A549 (cell line): ENCODE data around the gene EDIL3. TPM values are rescaled to one million over a fixed set of nuclear protein-coding genes. Genes with fewer than 3 reads are reported as not detected.
A peak's percentile ranks its signal among the peaks of the same experiment; 100 is the strongest.

Source experiments
- ATAC-seq, 2 experiments: fragments of 200-7000 bp in 1 of 2; fragments of >200 bp in 1 of 2; cut with Nextera tagmentation in 1 of 2; cut with Tn5 transposase in 1 of 2; 3 replicates each; pipeline versions ENCODE4 v1.8.0 to v1.9.1; 2018 to 2020; ENCODE audit warnings: mild to moderate bottlenecking in 1 of 2, moderate library complexity in 1 of 2
- CTCF ChIA-PET: fragments of 300-600 bp; sonication (Branson Sonifier 250); formaldehyde crosslinking; extraction: SDS; loops from one replicate; lab custom pipeline; 2021; ENCODE audit warnings: antibody characterized with exemption, inconsistent platforms; lab: Yijun Ruan, JAX
- POLR2A ChIA-PET: fragments of 350-600 bp; formaldehyde crosslinking; extraction: SDS; loops from one replicate; lab custom pipeline; 2021; ENCODE audit warnings: antibody characterized with exemption, inconsistent platforms; lab: Yijun Ruan, JAX
- DNase-seq, 2 experiments: peaks; one replicate each; pipeline versions ENCODE4 v3.0.0 to v3.0.0-alpha.2; 2011 to 2016; ENCODE audit warnings: low read depth in 1 of 2, low spot score in 1 of 2
- FAIRE-seq: peaks from 2 replicates; lab custom pipeline; 2011; peaks lifted over from hg19 to GRCh38; lab: Jason Lieb, UNC
- H3K27ac ChIP-seq, 2 experiments: fragments of >200 bp; sonication (Bioruptor Twin); formaldehyde crosslinking; 3 replicates each; pipeline ENCODE4 v1.5.1; 2016 to 2017
- H3K4me1 ChIP-seq: fragments of >200 bp; sonication (Bioruptor Twin); formaldehyde crosslinking; 3 replicates; pipeline ENCODE4 v1.6.1; 2016
- H3K4me2 ChIP-seq: fragments of >200 bp; sonication (Bioruptor Twin); formaldehyde crosslinking; 3 replicates; pipeline ENCODE4 v1.6.1; 2016
- H3K4me3 ChIP-seq: fragments of >200 bp; sonication (Bioruptor Twin); formaldehyde crosslinking; 3 replicates; pipeline ENCODE4 v1.5.1; 2016
- H3K9me3 ChIP-seq: fragments of >200 bp; sonication (Bioruptor Twin); formaldehyde crosslinking; 3 replicates; pipeline ENCODE4 v1.6.1; 2016
- CBX2 ChIP-seq: fragments of 200-600 bp; sonication (generic); IDR thresholded peaks from 2 replicates; pipeline ENCODE4 v1.6.1; 2016; ENCODE audit warnings: low read depth, mild to moderate bottlenecking, borderline replicate concordance
- CHD2 ChIP-seq: fragments of 150-350 bp; IDR thresholded peaks from 2 replicates; pipeline ENCODE4 v1.6.1; 2014; ENCODE audit warnings: low read length; ENCODE audit not compliant: partially characterized antibody
- CHD4 ChIP-seq: fragments of 200-600 bp; sonication (generic); IDR thresholded peaks from 2 replicates; pipeline ENCODE4 v1.6.1; 2016; ENCODE audit warnings: antibody characterized with exemption, mild to moderate bottlenecking, borderline replicate concordance
- EHMT2 ChIP-seq: fragments of 200-600 bp; sonication (generic); IDR thresholded peaks from 2 replicates; pipeline ENCODE4 v1.6.1; 2016; ENCODE audit warnings: antibody characterized with exemption, low read depth, mild to moderate bottlenecking, moderate library complexity
- ESRRA ChIP-seq: fragments of 150-350 bp; IDR thresholded peaks from 2 replicates; pipeline ENCODE4 v1.6.1; 2014; ENCODE audit warnings: mild to moderate bottlenecking, low read length, borderline replicate concordance
- FOSL2 ChIP-seq, 2 experiments: fragments of 450-650 bp in 1 of 2; fragments of >200 bp in 1 of 2; sonication (Bioruptor Twin) in 1 of 2; formaldehyde crosslinking; IDR thresholded peaks; 2 replicates each; pipeline versions ENCODE4 v1.5.0 to v1.6.1; 2016 to 2020; ENCODE audit warnings: mild to moderate bottlenecking in 1 of 2, moderate library complexity in 1 of 2
- HOXB13 ChIP-seq: fragments of 250-450 bp; sonication (Bioruptor Pico); IDR thresholded peaks from 2 replicates; pipeline ENCODE4 v1.5.0; 2020; ENCODE audit warnings: low read depth, mild to moderate bottlenecking, moderate library complexity
- JUN ChIP-seq, 2 experiments: fragments of >200 bp; sonication (Bioruptor Twin); formaldehyde crosslinking; IDR thresholded peaks; 2 replicates in 1 of 2; 3 replicates in 1 of 2; pipeline ENCODE4 v1.6.1; 2016 to 2017
- KDM1A ChIP-seq: fragments of 200-600 bp; sonication (generic); IDR thresholded peaks from 2 replicates; pipeline ENCODE4 v1.6.1; 2016; ENCODE audit warnings: low read depth, mild to moderate bottlenecking
- MAFK ChIP-seq: fragments of 450-650 bp; IDR thresholded peaks from 2 replicates; pipeline ENCODE4 v1.6.1; 2014; ENCODE audit not compliant: partially characterized antibody
- MYC ChIP-seq: IDR thresholded peaks from 2 replicates; pipeline ENCODE4 v1.6.1; 2012; ENCODE audit warnings: mild to moderate bottlenecking, inconsistent platforms, low read length, improper control_type of control experiment, borderline replicate concordance
- NFE2L2 ChIP-seq: fragments of 150-350 bp; conservative IDR thresholded peaks from 2 replicates; pipeline ENCODE4 v1.6.1; 2014; ENCODE audit warnings: low read length
- NR3C1 ChIP-seq: fragments of >200 bp; sonication (Bioruptor Twin); formaldehyde crosslinking; IDR thresholded peaks from 3 replicates; pipeline ENCODE4 v1.6.1; 2017
- RARB ChIP-seq: fragments of 250-450 bp; sonication (Bioruptor Pico); IDR thresholded peaks from 2 replicates; pipeline ENCODE4 v1.8.0; 2021; ENCODE audit warnings: mild to moderate bottlenecking, moderate library complexity
- RCOR1 ChIP-seq: fragments of 150-350 bp; IDR thresholded peaks from 2 replicates; pipeline ENCODE4 v1.6.1; 2014; ENCODE audit warnings: antibody characterized with exemption, low read length, low read depth
- TFCP2L1 ChIP-seq: fragments of 250-450 bp; sonication (Bioruptor Pico); IDR thresholded peaks from 2 replicates; pipeline ENCODE4 v1.5.0; 2021; ENCODE audit warnings: mild to moderate bottlenecking
- TP53 ChIP-seq: fragments of 250-450 bp; sonication (Bioruptor Pico); IDR thresholded peaks from 2 replicates; pipeline ENCODE4 v1.5.0; 2021; ENCODE audit warnings: mild to moderate bottlenecking, moderate library complexity
- ZFP36 ChIP-seq: fragments of 450-650 bp; IDR thresholded peaks from 2 replicates; pipeline ENCODE4 v1.6.1; 2014; ENCODE audit warnings: borderline replicate concordance; ENCODE audit not compliant: partially characterized antibody
- WGBS: methylation state at CpG from one replicate; pipeline ENCODE4 v1.1.6; 2017; ENCODE audit errors: missing lambda C conversion rate; 5-methylcytosine and 5-hydroxymethylcytosine counted together
- polyA plus RNA-seq, 4 experiments: library from polyadenylated mRNA; depleted of rRNA in 3 of 4; stranded (reverse); fragments of >200 nt; fragmentation: RNase III in 1 of 4; extraction: RNeasy Plus Mini Kit Qiagen cat#74134 plus additional on column Dnase treatment in 1 of 4; gene quantifications; 2 replicates in 3 of 4; 3 replicates in 1 of 4; pipeline ENCODE4 v1.2.3, GENCODE V29; 2011 to 2017
- TF ChIP-seq, protein P1 (sequence below): fragments of >200 bp; sonication (Bioruptor Twin); formaldehyde crosslinking; IDR thresholded peaks from 3 replicates; pipeline ENCODE4 v1.5.1; 2016
- TF ChIP-seq, protein P2 (sequence below): IDR thresholded peaks from 2 replicates; pipeline ENCODE4 v1.6.1; 2012; ENCODE audit warnings: low read depth, borderline replicate concordance
- TF ChIP-seq, protein P3 (sequence below): fragments of 250-450 bp; sonication (Bioruptor Pico); IDR thresholded peaks from 2 replicates; pipeline ENCODE4 v1.5.0; 2020; ENCODE audit warnings: low read depth, mild to moderate bottlenecking, moderate library complexity
- TF ChIP-seq, protein P4 (sequence below): IDR thresholded peaks from 2 replicates; pipeline ENCODE4 v1.6.1; 2012

The EDIL3 gene
- polyA plus RNA-seq, 2 of the 4 experiments (the other 2 are of a cell fraction), result 0.12 to 0.14 TPM

DNA sequence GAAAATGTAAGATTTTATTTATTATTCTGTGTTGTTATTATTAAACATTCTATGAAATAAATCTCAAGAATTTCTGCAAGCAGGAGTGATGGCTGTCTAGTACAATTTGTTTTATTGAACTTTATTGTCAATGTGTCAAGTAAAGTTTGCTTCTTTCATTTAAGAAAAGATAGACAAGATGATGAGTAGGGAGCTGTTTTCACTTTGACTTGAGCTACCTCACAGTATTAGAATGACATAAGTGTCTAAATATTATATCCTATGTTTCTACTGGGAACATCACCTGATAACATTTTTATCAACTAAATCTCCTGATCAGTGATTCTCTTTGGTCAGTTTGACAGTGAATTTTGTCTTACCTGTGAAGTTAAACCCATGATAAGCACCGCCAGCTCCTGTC is 12.7 kb upstream of the EDIL3 start:
- H3K4me3 ChIP-seq, result no peak overlapping the region
- WGBS, result 19% methylated on average over 1 of the region's 1 CpG
- DNase-seq, result no peak
- H3K4me2 ChIP-seq, result no peak overlapping the region
- no peaks in the 10 kb centered on the region for H3K4me1 ChIP-seq
- TF ChIP-seq TFCP2L1 (CRISPR knock-in tag) (no peak), TP53 (CRISPR knock-in tag) (no peak), KDM1A (no peak), NFE2L2 (no peak), NR3C1 (no peak), EHMT2 (no peak), RCOR1 (no peak), JUN (IDR thresholded peaks at IDR 0.05) (no peak), RARB (no peak), HOXB13 (CRISPR knock-in tag) (no peak), ESRRA (no peak), ZFP36 (no peak), CHD4 (no peak), MYC (no peak), CBX2 (no peak)
- TF ChIP-seq, protein P1, sequence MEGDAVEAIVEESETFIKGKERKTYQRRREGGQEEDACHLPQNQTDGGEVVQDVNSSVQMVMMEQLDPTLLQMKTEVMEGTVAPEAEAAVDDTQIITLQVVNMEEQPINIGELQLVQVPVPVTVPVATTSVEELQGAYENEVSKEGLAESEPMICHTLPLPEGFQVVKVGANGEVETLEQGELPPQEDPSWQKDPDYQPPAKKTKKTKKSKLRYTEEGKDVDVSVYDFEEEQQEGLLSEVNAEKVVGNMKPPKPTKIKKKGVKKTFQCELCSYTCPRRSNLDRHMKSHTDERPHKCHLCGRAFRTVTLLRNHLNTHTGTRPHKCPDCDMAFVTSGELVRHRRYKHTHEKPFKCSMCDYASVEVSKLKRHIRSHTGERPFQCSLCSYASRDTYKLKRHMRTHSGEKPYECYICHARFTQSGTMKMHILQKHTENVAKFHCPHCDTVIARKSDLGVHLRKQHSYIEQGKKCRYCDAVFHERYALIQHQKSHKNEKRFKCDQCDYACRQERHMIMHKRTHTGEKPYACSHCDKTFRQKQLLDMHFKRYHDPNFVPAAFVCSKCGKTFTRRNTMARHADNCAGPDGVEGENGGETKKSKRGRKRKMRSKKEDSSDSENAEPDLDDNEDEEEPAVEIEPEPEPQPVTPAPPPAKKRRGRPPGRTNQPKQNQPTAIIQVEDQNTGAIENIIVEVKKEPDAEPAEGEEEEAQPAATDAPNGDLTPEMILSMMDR, result no peak
- TF ChIP-seq, protein P2, sequence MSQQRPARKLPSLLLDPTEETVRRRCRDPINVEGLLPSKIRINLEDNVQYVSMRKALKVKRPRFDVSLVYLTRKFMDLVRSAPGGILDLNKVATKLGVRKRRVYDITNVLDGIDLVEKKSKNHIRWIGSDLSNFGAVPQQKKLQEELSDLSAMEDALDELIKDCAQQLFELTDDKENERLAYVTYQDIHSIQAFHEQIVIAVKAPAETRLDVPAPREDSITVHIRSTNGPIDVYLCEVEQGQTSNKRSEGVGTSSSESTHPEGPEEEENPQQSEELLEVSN, result no peak
- TF ChIP-seq, all 56 proteins: peak for 0
- ATAC-seq, result no peak
- Histone ChIP-seq H3K9me3 (no peaks in the 10 kb centered on the region), H3K27ac (no peak overlapping the region)
- CTCF ChIA-PET, result no interaction called here
- FAIRE-seq, result no peak
- POLR2A ChIA-PET, result no interaction called here

DNA sequence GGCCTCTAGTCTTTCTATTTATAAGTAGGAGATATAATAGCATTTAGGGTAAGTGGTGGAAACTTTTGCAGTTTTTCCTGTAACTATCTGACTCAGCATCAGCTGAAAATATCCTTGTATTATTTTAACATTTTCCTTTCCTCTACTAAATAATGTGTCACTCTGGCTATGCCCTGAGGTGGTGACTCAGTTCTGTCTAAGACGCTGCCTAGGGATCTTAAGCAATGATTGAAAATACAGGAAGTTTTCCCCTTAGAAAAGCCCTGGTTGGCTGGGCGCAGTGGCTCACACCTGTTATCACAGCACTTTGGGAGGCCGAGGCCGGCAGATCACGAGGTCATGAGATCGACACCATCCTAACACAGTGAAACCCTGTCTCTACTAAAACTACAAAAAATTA is 9.3 kb upstream of the EDIL3 start:
- FAIRE-seq (no peak), DNase-seq (peak in 1 of 2 experiments; percentile 42), ATAC-seq (peak; percentile 42 to 94; a peak in 5 of 6 replicates)
- TF ChIP-seq CHD2 (no peak), FOSL2 (IDR thresholded peaks at IDR 0.05) (no peak), FOSL2 (CRISPR knock-in tag; IDR thresholded peaks at IDR 0.05) (peak; percentile 43; the same call in 1 of the 2 replicates), MAFK (peak; percentile 21)
- TF ChIP-seq, protein P3, sequence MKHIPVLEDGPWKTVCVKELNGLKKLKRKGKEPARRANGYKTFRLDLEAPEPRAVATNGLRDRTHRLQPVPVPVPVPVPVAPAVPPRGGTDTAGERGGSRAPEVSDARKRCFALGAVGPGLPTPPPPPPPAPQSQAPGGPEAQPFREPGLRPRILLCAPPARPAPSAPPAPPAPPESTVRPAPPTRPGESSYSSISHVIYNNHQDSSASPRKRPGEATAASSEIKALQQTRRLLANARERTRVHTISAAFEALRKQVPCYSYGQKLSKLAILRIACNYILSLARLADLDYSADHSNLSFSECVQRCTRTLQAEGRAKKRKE (CRISPR knock-in tag), result no peak
- TF ChIP-seq, protein P4, sequence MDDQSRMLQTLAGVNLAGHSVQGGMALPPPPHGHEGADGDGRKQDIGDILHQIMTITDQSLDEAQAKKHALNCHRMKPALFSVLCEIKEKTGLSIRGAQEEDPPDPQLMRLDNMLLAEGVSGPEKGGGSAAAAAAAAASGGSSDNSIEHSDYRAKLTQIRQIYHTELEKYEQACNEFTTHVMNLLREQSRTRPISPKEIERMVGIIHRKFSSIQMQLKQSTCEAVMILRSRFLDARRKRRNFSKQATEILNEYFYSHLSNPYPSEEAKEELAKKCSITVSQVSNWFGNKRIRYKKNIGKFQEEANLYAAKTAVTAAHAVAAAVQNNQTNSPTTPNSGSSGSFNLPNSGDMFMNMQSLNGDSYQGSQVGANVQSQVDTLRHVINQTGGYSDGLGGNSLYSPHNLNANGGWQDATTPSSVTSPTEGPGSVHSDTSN, result no peak
- H3K4me3 ChIP-seq, result no peak overlapping the region
- CTCF ChIA-PET, result no interaction called here
- no peaks in the 10 kb centered on the region for H3K4me1 ChIP-seq
- WGBS, result 26% methylated on average over 6 of the region's 6 CpGs
- no peak overlapping the region for H3K27ac ChIP-seq
- H3K9me3 ChIP-seq, result no peaks in the 10 kb centered on the region
- POLR2A ChIA-PET, result no interaction called here
- H3K4me2 ChIP-seq, result no peak overlapping the region
